Liver (tissue), 3 donors: Measurements from ENCODE around the gene SLC2A4RG.

ENCODE experiments used
- CTCF ChIP-seq: fragments of 150-350 bp; IDR thresholded peaks from 2 replicates; pipeline ENCODE4 v1.5.1; 2017; ENCODE audit warnings: improper control_type of control experiment, low read depth, low read length; ENCODE audit not compliant: missing input control
- GABPA ChIP-seq, 2 donors: IDR thresholded peaks in 1 of 2; conservative IDR thresholded peaks in 1 of 2; 2 replicates each; pipeline ENCODE4 v1.6.1; 2016; ENCODE audit warnings: antibody characterized with exemption in 2 of 2, mild to moderate bottlenecking in 1 of 2, moderate library complexity in 1 of 2
- JUND ChIP-seq, 2 donors: IDR thresholded peaks; 2 replicates each; pipeline ENCODE4 v1.6.1; 2016; ENCODE audit warnings: antibody characterized with exemption in 2 of 2
- RAD21 ChIP-seq, 2 donors: IDR thresholded peaks; 2 replicates each; pipeline ENCODE4 v1.6.1; 2016; ENCODE audit warnings: antibody characterized with exemption in 2 of 2, mild to moderate bottlenecking in 2 of 2
- SP1 ChIP-seq: IDR thresholded peaks from 2 replicates; pipeline ENCODE4 v1.6.1; 2018; ENCODE audit warnings: antibody characterized with exemption, mild to moderate bottlenecking
- TF ChIP-seq, protein P1 (sequence below): IDR thresholded peaks from 2 replicates; pipeline ENCODE4 v1.6.1; 2016; ENCODE audit warnings: antibody characterized with exemption, mild to moderate bottlenecking
- TF ChIP-seq, protein P2 (sequence below): IDR thresholded peaks from 2 replicates; pipeline ENCODE4 v1.6.1; 2016; ENCODE audit warnings: antibody characterized with exemption
- donor health status: healthy.
- donor health status: healthy.

- TF ChIP-seq GABPA (IDR thresholded peaks at IDR 0.05 in 1 of 2, conservative IDR thresholded peaks at IDR 0.05 in 1 of 2) (no peak), CTCF (no peak), JUND (IDR thresholded peaks at IDR 0.05) (no peak), SP1 (no peak), RAD21 (IDR thresholded peaks at IDR 0.05) (no peak)
- TF ChIP-seq, protein P1, sequence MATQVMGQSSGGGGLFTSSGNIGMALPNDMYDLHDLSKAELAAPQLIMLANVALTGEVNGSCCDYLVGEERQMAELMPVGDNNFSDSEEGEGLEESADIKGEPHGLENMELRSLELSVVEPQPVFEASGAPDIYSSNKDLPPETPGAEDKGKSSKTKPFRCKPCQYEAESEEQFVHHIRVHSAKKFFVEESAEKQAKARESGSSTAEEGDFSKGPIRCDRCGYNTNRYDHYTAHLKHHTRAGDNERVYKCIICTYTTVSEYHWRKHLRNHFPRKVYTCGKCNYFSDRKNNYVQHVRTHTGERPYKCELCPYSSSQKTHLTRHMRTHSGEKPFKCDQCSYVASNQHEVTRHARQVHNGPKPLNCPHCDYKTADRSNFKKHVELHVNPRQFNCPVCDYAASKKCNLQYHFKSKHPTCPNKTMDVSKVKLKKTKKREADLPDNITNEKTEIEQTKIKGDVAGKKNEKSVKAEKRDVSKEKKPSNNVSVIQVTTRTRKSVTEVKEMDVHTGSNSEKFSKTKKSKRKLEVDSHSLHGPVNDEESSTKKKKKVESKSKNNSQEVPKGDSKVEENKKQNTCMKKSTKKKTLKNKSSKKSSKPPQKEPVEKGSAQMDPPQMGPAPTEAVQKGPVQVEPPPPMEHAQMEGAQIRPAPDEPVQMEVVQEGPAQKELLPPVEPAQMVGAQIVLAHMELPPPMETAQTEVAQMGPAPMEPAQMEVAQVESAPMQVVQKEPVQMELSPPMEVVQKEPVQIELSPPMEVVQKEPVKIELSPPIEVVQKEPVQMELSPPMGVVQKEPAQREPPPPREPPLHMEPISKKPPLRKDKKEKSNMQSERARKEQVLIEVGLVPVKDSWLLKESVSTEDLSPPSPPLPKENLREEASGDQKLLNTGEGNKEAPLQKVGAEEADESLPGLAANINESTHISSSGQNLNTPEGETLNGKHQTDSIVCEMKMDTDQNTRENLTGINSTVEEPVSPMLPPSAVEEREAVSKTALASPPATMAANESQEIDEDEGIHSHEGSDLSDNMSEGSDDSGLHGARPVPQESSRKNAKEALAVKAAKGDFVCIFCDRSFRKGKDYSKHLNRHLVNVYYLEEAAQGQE = no peak
- TF ChIP-seq, protein P2, sequence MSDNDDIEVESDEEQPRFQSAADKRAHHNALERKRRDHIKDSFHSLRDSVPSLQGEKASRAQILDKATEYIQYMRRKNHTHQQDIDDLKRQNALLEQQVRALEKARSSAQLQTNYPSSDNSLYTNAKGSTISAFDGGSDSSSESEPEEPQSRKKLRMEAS = no peak
Observed at GRCh38 chr20:63778857-63779256, 39.3 kb downstream of the SLC2A4RG start.
